Stimulated activated CD8-positive, alpha-beta memory T cell treated with anti-CD3 and anti-CD28 coated beads, Interleukin-15, amount 100 ng/mL, for 1 hour (primary cell): ENCODE results near the gene RWDD3.

ENCODE experiments used
- DNase-seq: peaks from one replicate; pipeline ENCODE4 v3.0.0-alpha.2; 2020; ENCODE audit warnings: low read depth

The RWDD3 gene, protein sequence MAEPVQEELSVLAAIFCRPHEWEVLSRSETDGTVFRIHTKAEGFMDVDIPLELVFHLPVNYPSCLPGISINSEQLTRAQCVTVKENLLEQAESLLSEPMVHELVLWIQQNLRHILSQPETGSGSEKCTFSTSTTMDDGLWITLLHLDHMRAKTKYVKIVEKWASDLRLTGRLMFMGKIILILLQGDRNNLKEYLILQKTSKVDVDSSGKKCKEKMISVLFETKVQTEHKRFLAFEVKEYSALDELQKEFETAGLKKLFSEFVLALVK

DNA sequence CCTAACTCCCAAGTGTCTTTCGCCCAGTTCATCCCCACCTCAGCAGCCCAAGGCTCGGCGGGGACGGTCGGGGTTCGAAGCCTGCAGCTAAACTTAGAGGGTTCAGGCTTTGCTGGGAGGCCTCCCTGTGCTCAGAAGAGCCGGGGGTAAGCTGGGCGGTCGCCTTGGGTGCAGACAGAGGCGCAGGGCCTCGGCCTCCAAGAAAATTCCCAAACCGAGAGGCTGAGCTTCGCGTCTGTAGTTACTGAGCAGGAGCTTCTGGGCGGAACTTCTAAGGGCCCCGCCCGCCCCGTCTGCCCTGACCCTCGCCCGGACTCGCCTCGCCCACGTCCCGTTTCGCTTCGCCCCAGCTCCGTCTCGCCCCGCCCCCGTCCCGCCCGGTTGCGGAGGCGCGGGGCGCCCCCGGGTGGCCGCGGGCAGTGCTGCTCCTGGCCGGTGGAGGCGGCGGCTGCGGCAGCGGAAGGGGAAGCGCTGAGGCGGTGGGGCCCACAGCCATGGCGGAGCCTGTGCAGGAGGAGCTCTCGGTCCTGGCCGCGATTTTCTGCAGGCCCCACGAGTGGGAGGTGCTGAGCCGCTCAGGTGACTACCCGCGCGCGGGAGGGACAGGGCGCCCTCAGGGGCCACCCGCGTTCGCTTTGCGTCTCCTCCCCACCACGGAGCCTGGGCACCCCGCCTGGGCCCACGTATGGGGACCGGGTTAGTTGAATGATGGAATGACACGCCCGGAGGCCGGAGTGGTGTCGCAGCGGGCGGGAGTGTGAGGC lies at the start of gene RWDD3:
RWDD3 (plus strand) TSS at position 474 of the 764 bp plus-strand sequence; CDS start at position 495, 21 bp downstream.
- peak; percentile 80 for DNase-seq

DNA sequence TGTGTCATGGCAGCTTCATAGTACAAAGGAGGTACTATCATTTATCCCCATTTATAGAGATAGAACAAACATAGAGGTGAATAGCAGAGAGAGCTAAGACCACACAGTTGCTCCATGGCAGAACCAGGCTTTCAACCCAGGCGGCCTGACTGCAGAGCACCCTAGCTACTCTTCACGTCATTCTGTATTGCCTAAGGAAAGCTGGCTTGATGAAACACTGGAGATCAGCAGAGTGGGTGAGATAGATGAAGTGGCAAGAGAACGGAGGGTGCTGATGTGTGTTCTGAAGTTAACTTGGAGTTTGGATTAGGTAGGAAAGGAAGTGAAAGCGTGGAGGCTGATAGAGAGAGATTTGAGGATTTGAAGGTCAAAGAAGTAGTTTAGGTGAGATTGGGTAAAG lies 47.9 kb upstream of the RWDD3 start:
- no peak for DNase-seq

DNA sequence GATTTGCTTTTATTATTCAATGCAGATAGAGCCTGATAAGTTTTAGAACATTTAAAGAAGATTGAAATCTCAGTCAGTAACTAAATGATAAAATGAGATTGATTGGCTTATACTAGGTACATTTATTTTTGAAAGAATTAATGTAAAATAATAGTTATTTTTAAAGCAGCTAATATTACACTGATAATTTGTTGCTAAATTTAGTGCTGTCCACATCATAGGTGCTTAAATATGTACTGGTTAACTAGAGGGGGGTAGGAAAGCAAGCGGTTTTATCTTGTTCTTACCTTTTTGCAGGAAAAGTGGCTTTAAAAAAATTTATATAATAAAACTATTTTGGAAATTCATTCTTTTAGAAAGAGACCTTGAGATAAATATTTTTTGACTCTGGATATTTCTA lies 40.4 kb upstream of the RWDD3 start:
- no peak for DNase-seq

DNA sequence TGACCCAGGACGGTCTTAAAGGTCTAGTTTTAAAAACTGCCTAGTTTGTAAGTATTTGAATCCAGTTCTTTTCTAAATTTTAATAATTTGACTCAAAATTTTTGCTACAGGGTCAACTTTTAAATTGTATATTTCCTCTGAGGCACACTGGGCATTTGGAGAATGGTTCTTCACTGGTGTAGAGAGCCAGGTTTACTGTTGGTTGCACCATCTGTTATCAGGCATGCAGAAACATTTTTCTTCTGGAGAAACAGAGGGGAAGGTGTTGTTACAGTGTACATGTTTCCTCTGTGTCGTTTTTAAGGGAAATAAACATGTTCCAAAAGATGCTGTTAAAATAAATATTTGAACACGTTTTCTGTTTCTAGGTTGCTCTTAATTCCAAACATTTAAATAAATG lies 39.0 kb upstream of the RWDD3 start:
- no peak for DNase-seq

DNA sequence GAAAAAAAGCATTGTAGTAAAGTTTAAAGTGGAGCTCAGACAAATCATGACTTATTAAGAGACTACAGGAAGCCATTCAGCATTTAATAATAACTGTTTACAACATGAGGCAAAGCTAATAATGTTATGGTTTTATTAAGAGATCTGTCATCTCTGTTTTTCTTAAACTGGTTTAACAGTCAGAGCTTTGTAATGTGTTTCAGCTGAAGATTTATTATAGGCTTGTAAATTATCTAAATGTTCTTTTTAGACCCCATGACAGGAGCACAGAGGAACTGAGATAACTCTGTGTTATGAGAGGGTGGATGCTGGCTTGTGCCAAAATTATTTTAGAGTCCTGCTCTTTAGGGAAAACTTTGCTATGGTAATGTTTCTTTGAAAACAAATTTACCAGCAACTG lies 38.0 kb upstream of the RWDD3 start:
- no peak for DNase-seq

DNA sequence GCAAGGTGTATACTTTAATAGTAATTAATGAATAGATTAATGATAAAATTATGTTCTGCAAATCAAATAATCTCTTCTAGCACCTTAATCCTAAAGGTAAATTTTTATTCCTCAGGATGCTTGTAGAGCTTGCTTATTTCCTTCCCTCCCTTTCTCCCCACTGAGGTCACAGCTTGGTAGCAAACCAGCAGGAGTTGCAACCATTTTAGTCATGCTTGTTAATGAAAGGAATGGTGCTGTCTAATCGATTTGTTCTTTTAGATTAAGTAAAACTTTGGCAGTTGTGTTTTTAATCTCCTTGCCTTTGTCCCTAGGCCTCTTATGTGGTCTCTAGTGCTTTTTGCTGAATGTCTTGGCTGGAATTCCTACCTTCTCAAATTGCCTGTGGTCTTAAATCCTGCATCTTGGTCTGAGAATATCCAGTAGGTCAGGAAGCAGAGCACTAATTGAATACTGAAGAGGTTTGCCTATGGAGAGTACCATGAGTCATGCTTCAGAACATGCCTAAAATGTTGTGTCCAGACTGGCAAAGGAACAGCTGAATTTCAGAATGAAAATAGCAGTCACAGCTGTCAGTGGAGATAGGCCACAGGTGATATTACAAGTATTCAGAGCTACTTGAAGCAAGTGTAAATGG lies 36.3 kb upstream of the RWDD3 start:
- no peak for DNase-seq

DNA sequence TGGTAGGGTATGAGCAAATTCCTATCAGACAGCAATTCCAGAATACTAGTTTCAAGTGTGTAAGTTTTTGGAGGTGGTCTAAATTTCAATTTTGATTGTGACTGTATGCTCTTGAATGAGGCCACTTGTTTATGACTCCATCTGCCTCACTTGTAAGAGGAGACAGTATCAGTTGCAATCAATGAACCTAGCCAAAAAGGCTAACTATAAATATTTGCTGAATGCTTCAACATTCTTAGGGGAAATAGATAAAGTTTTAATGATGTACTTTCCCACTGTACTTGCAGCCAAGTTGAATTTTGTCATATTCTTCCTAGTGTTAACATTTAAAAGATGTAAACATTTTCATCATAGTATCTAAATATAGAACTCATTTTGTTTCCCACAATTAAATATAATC lies 32.1 kb upstream of the RWDD3 start:
- no peak for DNase-seq

DNA sequence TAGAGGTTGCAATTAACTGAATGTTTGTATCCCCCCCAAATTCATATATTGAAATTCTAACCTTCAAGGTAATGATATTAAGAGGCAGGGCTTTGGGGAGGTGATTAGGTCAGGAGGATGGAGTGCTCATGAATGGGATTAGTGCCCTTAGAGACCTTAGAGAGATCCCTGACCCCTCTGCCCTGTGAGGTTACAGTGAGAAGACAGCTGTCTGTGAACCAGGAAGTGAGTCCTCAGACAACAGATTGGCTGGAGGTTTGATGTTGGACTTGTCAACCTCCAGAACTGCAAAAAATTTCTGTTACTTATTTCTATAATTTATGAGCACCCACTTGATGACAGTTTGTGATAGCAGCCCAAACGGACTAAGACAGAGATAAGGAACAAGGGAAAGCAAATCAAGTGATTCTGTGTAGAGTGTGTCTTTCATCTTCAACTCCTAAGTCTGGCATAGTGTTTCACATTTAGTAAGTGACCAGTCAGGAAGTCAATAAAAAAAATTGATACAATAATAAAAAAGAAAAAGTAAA lies 30.0 kb upstream of the RWDD3 start:
- no peak for DNase-seq

DNA sequence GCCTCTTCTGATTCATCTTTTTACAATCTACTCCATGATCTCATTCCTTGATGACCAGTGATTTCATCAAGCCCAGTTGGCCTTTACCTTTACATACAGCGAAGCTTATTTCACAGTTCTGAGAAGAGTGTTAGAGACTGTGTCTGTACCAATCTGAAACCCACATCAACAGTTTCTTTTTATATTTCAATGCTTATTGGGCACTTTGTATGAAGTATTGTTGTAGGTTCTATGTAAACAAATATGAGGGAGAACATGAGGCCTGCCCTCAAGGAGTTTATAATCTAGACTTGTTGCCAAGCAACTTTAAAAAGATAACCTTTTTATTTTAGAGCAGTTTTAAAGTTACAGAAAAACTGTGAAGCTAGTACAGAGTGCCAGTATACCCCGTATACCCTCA lies 27.5 kb upstream of the RWDD3 start:
- DNase-seq, result no peak

DNA sequence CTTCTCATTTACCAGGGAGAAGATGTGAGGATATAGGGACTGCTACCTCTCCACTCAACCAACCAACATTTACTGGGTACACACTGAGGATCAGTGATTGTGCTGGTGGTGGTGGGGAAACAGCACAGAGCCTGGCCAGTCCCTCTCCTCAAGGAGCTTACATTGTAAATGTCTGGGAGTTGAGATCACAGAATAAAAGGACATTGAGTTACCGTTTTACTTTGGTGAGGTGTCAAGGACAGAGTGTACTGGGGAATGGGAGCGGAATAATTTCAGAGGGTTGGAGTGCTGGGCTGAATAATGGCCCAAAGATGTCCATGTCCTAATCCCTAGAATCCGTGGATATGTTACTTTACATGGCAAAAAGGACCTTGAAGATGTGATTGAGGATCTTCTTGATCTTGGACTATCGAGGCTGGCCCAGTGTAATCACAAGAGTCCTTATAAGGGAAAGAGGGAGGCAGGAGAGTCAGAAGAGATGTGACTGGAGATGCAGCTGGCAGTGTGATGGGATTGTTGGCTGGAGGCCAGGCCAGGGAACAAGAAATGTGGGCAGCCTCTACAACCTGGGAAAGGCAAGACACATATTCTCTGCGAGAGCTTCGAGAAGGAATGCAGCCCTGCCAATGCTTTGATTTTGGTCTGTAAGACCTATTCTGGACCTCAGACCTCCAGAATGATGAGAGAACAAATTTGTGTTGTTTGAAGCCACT lies 26.6 kb upstream of the RWDD3 start:
- no peak for DNase-seq

DNA sequence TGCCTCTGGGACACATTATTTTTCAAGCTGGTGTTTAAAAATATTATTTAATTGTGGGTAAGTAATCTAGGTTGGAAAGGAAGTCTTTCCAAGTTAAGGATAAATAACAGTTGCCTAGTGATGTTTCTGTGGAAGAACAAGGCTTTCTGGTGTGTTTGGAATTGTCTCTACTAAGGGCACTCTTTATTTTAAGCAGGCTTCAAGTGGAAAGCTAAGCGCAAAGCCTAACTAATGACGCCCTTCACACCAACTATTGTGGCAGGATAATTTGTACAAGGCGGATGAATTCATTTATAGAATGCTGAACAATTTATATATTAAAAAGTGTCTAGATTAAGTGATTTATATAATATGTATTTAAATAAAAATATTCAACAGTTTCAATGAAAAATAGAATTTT lies 25.1 kb upstream of the RWDD3 start:
- no peak for DNase-seq

DNA sequence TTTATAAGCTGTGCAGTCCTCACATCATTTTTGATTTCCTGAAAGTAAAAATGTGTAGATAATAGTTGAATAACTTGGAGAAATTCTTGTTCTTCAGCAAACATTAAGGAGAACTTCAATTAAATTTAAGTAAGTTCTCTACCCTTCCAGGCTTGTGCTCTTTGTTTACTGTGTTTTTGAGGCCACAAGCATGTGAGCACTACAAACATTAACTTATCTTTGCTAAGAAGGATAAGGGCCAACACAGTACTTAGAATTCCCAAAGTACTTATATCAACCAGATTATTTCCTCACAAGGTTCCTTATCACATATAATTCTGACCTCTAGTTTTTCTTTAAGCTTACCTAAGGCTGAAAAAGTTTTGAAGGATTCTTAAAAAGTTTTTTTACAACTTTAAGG lies 24.7 kb upstream of the RWDD3 start:
- DNase-seq, result no peak

DNA sequence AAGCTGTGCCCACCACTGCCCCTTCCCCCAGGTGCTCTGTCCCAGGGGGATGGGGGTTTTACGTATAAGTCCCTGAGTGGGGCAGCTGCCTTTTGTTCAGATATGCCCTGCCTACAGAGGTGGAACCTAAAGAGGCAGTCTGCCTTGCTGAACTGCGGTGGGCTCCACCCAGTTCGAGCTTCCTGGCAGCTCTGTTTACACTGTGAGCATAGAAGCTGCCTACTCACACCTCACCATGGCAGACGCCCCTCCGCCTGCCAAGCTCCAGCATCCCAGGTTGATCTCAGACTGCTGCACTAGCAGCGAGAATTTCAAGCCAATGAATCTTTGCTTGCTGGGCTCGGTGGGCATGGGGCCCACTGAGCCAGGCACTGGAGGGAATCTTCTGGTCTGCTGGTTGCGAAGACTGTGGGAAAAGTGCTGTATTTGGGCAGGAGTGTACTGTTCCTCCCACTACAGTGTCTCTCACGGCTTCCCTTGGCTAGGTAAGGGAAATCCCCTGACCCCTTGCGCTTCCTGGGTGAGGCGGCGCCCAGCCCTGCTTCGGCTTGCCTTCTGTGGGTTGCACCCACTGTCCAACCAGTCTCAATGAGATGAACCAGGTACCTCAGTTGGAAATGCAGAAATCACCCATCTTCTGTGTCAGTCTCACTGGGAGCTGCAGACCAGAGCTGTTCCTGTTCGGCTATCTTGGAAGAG lies 17.6 kb upstream of the RWDD3 start:
- no peak for DNase-seq

DNA sequence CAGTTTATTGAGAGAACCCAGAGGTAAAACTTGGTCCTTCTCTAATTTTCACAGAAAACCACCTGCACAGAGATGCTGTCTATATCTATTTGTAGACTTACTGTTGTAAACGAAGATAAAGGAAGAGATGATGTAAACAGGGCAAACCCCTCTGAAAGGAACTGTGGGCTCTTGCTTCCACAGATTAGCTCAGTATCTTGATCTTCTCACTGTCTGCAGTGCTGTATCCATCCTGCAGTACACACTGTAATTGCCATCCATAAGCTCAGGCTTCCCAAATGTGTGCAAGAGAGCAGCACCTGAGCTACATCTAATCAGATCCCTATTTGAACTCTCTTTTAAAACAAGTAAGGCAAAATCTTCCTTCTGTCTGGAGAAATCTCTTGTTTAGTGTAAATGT lies 16.6 kb upstream of the RWDD3 start:
- no peak for DNase-seq

DNA sequence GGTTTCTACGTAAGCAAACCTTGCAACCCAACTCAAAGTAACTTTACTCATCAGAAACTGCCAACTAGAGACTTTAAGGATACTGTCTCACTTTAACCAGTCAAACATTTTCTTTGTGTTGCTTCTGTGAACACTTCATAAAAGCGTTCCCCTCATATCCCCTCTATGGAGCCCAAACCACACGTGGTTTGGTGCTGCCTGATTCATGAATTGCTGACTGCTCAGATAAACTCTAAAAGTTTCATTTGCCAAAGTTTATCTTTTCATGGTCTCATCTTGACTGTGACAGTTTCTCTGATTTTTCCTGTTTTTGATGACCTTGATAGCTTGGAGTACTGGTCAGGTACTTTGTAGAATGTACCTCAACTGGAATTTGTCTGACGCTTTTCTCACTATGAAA lies 14.6 kb upstream of the RWDD3 start:
- DNase-seq, result no peak

DNA sequence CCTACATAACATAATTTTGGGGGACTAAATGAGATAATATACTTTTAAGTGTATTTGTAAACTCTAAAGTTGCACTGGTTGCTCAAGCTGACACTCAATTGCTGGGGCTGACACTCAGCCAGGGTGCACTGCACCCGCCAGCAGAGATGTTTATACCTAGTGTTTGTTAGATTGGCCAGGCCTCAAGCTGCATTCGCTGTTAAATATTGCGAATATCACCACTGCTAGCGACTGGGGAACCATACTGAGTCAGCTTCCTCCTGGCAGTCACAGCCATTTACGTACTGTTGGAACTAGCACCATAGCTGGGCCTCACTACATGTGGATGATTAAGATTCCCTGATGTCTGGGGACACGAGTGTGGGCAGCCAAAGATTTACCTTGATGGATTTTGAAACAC lies 12.7 kb upstream of the RWDD3 start:
- DNase-seq, result no peak

DNA sequence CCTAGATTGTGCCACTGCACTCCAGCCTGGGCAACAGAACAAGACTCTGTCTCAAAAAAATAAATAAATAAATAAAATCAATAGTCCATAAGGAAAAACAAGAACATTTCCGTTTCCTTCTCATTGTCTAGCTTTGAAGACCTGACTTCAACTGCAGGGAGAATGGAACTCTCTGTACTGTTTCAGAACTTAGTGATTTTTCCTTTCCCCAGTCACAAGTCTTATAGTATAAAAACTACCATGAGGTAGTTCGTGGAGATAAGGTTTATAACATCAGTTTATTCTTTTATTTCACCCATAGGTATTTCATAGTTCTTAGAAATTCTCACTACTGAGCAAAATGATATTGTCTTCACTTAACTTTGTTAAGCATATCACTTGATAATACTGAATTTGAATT lies 11.4 kb upstream of the RWDD3 start:
- DNase-seq, result no peak

DNA sequence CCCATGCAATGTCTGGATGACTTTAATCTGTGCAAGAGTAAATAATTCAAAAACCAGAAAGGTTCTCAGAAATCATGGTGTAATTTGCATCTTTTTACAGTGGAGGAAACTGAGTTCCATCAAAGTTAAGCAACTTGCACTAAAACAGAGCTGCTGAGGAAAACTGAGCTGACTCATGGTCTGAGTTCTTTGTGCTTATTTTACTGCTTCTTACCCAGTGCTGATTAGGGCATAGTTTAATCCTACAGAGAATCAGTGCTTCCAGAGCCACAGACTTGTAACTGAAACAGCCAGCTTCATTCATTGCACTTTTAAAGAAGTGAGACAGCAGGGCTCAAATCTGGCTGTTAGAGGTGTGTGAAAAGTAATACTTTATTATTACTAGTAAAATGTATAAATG lies 10.9 kb upstream of the RWDD3 start:
- DNase-seq, result no peak

DNA sequence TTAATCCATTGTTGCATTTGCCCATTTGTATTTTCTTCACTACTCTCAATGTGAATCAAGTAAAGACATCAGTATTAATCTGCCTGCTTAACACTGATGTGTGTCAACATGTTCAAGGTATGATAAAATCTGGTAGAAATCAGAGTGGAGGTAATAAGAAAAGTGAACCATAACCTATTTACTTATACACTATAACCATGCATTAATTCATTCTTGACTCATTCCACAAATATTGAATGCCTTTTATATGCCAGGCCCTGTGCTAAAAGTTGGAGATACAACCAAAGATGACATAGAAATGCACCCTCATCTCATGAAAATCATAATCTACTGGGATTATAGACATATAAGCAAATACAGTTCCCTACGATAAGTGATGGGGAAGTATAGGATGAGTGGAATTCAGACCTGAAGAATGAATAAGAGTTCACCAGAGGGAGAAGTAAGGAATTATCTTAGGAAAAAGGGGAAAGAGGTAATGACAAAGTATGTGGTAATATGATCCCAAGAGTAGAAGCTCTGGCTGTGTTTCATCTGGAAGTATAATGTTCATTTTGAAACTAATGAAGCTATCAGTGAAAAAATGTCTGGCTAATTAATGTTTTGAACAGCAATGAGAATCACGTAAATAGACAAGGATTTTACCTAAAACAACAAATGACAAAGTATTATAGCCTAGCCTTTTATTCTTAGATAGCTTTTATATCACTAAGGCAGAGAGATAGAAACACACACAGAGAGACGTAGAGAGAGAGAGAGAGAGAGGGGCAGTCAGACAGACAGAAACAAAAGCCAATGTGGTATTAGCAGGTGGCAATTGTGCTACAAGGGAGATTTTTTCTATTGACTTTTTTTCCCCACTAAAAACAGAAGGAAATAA lies 7.0 kb upstream of the RWDD3 start:
- no peak for DNase-seq

DNA sequence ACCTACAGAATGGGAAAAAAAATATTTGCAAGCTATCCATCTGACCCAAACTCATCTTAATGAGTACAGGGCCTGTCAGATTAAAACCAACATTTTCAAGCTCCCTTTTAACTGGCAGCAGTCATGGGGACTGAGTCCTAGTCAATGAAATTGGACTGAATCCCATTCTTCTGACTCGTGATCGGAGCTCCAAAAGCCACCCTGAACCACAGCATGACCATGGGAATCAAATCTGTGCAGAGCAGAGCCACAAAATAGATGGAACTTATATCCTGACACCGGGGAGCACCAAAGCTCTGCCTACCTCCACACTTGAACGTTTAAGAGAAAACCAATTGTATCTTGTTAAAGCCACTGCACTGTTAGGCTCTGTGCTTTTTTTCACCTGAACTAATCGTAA lies 5.0 kb upstream of the RWDD3 start:
- DNase-seq, result no peak

DNA sequence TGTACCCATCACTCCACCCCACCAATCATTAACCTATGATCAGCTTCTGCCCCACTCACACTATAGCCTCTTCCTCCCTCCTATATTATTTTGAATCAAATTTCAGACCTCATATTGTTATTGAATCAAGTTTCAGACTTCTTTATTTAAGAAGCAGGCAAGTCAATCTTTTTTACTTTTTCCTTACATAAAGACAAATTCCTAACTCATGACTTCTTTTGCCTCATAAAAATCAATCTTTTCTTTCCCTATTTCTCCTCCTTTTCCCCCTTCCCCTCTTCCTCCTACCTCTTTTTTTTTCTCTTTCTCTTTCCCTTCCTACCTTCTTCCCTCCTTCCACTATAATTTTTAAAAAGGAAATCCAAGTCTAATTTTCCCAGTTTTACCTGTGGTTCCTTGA lies 4.3 kb upstream of the RWDD3 start:
- DNase-seq, result no peak
